ENCODE measurements around the gene ZNF668.

DNA sequence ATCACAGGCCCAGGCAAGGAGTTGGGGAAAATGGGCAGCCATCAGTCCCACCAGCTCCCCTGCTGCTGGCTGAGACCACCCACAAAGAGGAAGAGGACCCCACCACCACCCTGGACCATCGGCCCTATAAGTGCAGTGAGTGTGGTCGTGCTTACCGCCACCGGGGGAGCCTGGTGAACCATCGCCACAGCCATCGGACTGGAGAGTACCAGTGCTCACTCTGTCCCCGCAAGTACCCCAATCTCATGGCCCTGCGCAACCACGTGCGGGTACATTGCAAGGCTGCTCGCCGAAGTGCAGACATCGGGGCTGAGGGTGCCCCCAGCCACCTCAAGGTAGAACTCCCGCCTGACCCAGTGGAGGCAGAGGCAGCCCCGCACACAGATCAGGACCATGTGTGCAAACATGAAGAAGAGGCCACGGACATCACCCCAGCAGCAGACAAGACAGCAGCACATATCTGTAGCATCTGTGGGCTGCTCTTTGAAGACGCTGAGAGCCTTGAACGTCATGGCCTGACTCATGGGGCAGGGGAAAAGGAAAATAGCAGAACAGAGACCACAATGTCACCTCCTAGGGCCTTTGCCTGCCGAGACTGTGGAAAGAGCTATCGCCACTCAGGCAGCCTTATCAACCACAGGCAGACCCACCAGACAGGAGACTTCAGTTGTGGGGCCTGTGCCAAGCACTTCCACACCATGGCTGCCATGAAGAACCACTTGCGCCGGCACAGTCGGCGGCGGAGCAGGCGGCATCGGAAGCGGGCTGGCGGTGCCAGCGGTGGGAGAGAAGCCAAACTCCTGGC, 3.8 kb upstream of the ZNF668 start:
- TF ChIP-seq, protein P1, sequence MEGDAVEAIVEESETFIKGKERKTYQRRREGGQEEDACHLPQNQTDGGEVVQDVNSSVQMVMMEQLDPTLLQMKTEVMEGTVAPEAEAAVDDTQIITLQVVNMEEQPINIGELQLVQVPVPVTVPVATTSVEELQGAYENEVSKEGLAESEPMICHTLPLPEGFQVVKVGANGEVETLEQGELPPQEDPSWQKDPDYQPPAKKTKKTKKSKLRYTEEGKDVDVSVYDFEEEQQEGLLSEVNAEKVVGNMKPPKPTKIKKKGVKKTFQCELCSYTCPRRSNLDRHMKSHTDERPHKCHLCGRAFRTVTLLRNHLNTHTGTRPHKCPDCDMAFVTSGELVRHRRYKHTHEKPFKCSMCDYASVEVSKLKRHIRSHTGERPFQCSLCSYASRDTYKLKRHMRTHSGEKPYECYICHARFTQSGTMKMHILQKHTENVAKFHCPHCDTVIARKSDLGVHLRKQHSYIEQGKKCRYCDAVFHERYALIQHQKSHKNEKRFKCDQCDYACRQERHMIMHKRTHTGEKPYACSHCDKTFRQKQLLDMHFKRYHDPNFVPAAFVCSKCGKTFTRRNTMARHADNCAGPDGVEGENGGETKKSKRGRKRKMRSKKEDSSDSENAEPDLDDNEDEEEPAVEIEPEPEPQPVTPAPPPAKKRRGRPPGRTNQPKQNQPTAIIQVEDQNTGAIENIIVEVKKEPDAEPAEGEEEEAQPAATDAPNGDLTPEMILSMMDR (IDR thresholded peaks at IDR 0.05): no peak
- TF ChIP-seq POLR2A (IDR thresholded peaks at IDR 0.05): no peak
